Brain microvascular endothelial cell (primary cell): Measurements from ENCODE around the gene TMPRSS5.
"Not testable (repeated sequence)": the region's sequence is repeated elsewhere in the genome, so short reads cannot be mapped to it uniquely, and the experiment has no call there.

Experiments used
- DNase-seq: peaks from one replicate; pipeline ENCODE4 v3.0.0-alpha.2; 2020
- H3K27ac ChIP-seq: fragments of 250-450 bp; sonication (Bioruptor Pico); 2 replicates; pipeline ENCODE4 v1.5.1; 2020; ENCODE audit warnings: mild to moderate bottlenecking, moderate library complexity
- H3K27me3 ChIP-seq: fragments of 250-450 bp; sonication (Bioruptor Pico); replicated peaks from 2 replicates; pipeline ENCODE4 v1.5.1; 2020; ENCODE audit warnings: mild to moderate bottlenecking
- H3K36me3 ChIP-seq: fragments of 250-450 bp; sonication (Bioruptor Pico); replicated peaks from 2 replicates; pipeline ENCODE4 v1.5.1; 2020; ENCODE audit warnings: mild to moderate bottlenecking
- H3K4me3 ChIP-seq: 2 replicates; pipeline ENCODE4 v1.5.1; 2011; ENCODE audit warnings: low read depth, mild to moderate bottlenecking, control low read depth, low read length, moderate library complexity
- in situ Hi-C: cut with HindIII; loops from 2 replicates; pipeline ENCODE4 v1.10.0; 2017; ENCODE audit warnings: low sequenced_read_pairs, low pct_ligation_motif_present
- TF ChIP-seq, protein P1 (sequence below): IDR thresholded peaks from 2 replicates; pipeline ENCODE4 v1.5.1; 2011; ENCODE audit warnings: low read depth, mild to moderate bottlenecking, moderate library complexity, low read length, control low read depth, inconsistent platforms; ENCODE audit errors: missing control alignments

TMPRSS5 gene

GRCh38 chr11:113722934-113723333 is 16.8 kb upstream of the TMPRSS5 start:
- no peak for DNase-seq
- no peaks in the 10 kb centered on the region for H3K27me3 ChIP-seq
- H3K27ac ChIP-seq = no peak overlapping the region
- TF ChIP-seq, protein P1, sequence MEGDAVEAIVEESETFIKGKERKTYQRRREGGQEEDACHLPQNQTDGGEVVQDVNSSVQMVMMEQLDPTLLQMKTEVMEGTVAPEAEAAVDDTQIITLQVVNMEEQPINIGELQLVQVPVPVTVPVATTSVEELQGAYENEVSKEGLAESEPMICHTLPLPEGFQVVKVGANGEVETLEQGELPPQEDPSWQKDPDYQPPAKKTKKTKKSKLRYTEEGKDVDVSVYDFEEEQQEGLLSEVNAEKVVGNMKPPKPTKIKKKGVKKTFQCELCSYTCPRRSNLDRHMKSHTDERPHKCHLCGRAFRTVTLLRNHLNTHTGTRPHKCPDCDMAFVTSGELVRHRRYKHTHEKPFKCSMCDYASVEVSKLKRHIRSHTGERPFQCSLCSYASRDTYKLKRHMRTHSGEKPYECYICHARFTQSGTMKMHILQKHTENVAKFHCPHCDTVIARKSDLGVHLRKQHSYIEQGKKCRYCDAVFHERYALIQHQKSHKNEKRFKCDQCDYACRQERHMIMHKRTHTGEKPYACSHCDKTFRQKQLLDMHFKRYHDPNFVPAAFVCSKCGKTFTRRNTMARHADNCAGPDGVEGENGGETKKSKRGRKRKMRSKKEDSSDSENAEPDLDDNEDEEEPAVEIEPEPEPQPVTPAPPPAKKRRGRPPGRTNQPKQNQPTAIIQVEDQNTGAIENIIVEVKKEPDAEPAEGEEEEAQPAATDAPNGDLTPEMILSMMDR = no peak
- in situ Hi-C loops = no loop called here
- H3K36me3 ChIP-seq = no peaks in the 10 kb centered on the region
- H3K4me3 ChIP-seq = no peak overlapping the region

- in situ Hi-C loops = no loop called here
- H3K27me3 ChIP-seq = no peaks in the 10 kb centered on the region
- no peak overlapping the region for H3K27ac ChIP-seq
- DNase-seq = no peak
- H3K4me3 ChIP-seq = no peak overlapping the region
- H3K36me3 ChIP-seq = no peaks in the 10 kb centered on the region
- TF ChIP-seq, protein P1 = no peak
Observed at GRCh38 chr11:113722221-113722620, 16.1 kb upstream of the TMPRSS5 start.

DNA sequence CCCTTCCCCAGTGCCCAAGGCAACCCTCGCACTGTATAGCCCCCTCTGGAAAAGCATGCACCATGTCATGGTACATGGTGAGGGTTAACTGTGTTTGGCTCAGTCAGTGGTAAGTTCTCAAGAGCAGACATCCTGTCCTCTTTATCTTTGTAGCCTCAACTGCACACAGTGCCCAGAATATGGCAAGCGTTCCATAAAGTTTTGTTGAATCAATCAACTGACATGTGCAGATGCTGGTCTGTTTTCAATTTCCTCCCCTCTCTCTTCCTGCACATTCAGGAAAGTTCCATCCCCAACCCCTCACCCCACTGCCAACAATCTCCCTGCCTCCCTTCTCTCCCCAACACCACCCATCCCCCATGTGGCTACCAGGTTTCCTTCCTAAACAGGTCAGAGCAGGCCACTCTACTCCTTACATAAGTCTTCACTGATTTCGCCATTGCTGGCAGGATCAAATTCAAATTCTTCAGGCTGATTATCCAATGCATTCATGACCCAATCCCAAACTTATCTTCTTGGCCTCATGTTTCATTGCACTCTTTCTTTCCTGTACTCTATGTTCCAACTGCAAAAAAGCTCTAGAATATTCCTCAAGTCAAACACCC is 15.5 kb upstream of the TMPRSS5 start:
- TF ChIP-seq, protein P1 = no peak
- in situ Hi-C loops = no loop called here
- H3K36me3 ChIP-seq = no peaks in the 10 kb centered on the region
- DNase-seq = no peak
- H3K27ac ChIP-seq = no peak overlapping the region
- no peaks in the 10 kb centered on the region for H3K27me3 ChIP-seq
- no peak overlapping the region for H3K4me3 ChIP-seq

DNA sequence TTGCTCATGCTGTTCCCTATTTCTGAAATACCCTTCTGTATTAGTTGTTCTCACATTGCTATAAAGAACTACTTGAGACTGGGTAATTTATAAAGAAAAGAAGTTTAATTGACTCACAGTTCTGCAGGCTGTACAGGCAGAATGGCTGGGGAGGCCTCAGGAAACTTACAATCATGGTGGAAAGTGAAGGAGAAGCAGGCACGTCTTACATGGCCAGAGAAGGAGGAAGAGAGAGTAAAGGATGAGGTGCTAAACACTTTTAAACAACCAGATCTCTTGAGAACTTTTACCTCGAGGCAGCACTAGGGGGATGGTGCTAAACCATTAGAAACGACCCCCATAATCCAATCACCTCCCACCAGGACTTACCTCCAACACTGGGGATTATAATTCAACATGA is 14.4 kb upstream of the TMPRSS5 start:
- DNase-seq, H3K27me3 ChIP-seq, H3K36me3 ChIP-seq, H3K27ac ChIP-seq, H3K4me3 ChIP-seq, in situ Hi-C loops: not testable (repeated sequence)

DNA sequence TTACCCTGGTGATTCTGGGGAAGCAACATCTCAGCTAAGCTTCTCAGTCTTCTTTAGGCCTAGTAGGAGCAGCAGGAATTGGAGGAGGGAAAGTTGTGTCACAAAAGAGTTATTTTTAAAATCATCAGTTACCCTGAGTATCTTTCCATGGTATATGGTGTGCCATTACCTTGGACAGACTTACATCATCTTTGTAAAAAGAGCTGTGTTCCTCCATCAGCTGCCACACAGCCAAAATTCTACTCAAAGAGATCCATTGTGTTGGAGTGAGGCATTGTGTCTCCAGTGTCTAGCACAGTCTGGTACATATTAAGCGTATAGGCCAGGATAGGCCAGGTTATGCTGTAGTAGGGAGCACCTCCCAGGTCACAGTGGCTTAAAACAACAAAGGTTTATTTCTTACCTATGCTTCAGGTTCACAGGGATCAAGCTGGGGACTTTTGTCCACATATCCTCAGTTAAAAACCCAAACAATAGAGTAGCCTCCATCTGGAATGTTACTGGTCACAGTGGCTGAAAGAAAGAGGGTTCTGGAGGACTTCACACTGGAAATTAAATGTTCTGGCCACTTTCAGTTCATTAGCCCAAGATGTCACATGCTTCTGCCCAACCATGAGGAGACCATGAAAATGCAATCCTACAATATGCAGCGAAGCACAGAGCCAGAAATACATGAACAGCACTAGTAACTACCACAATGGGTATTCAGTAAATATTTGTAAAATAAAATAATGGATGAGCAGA is 9.9 kb upstream of the TMPRSS5 start:
- Histone ChIP-seq H3K4me3 (no peak overlapping the region), H3K27ac (no peak overlapping the region), H3K27me3 (no peaks in the 10 kb centered on the region), H3K36me3 (no peaks in the 10 kb centered on the region)
- TF ChIP-seq, protein P1 = no peak
- no peak for DNase-seq
- in situ Hi-C loops = no loop called here

DNA sequence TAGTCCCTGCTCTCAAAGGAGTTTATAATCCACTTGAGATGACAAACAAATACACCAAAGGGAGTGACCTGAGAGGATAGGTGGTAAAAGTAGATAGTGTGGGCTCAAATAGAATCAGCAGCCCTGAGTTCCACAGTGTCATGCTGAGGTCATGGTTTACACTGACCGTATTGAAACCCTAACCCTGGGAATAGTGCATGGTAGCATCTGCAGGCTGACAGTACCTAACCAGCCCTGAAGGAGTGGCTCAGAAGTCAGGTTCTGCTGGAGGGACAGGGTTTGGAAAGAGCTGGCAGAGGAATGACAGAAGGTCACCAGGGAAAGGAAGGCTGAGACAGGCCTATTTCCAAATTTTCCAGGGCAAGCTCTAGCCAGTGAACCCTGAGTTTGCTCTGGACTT is 9.2 kb upstream of the TMPRSS5 start:
- TF ChIP-seq, protein P1 = no peak
- no peak for DNase-seq
- Histone ChIP-seq H3K4me3 (no peak overlapping the region), H3K27ac (no peak overlapping the region), H3K36me3 (no peaks in the 10 kb centered on the region), H3K27me3 (no peaks in the 10 kb centered on the region)
- in situ Hi-C loops = no loop called here
